Limb (tissue), 2 donors: Measurements from ENCODE around the gene YIPF4.
"Not testable (repeated sequence)": the region's sequence is repeated elsewhere in the genome, so short reads cannot be mapped to it uniquely, and the experiment has no call there.

Source experiments
- DNase-seq, 2 donors: peaks; one replicate each; pipeline ENCODE4 v3.0.0-alpha.2; 2016; ENCODE audit errors: extremely low spot score in 2 of 2

Gene YIPF4

DNA sequence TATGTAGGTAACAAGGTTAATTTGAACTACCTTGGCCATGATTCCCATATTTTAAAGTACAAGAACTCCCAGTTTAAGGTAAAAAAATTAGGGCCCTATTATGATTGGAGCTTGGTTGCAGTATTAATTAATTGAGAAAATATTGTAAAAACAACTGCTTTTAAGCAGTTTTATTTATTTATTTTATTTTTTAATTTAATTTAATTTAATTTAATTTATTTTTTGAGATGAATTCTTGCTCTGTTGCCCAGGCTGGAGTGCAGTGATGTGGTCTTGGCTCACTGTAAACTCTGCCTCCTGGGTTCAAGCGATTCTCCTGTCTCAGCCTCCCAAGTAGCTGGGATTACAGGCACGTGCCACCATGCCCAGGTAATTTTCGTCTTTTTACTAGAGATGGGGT lies 88.0 kb downstream of the YIPF4 start:
- DNase-seq, result not testable (repeated sequence)
